PC-3 (cell line): ENCODE results near the gene LRRFIP2.

Experiments
- EZH2phosphoT487 ChIP-seq: fragments of 300-600 bp; sonication (generic); IDR thresholded peaks from 2 replicates; pipeline ENCODE4 v1.6.1; 2018; ENCODE audit warnings: mild to moderate bottlenecking, antibody characterized with exemption, low read length, borderline replicate concordance
- TF ChIP-seq, protein P1 (sequence below): fragments of 300-600 bp; sonication (generic); conservative IDR thresholded peaks from 2 replicates; pipeline ENCODE4 v1.5.1; 2017; ENCODE audit warnings: antibody characterized with exemption, low read depth, mild to moderate bottlenecking, low read length

GRCh38 chr3:37029111-37029510 is 145.3 kb downstream of the LRRFIP2 start:
- TF ChIP-seq, protein P1, sequence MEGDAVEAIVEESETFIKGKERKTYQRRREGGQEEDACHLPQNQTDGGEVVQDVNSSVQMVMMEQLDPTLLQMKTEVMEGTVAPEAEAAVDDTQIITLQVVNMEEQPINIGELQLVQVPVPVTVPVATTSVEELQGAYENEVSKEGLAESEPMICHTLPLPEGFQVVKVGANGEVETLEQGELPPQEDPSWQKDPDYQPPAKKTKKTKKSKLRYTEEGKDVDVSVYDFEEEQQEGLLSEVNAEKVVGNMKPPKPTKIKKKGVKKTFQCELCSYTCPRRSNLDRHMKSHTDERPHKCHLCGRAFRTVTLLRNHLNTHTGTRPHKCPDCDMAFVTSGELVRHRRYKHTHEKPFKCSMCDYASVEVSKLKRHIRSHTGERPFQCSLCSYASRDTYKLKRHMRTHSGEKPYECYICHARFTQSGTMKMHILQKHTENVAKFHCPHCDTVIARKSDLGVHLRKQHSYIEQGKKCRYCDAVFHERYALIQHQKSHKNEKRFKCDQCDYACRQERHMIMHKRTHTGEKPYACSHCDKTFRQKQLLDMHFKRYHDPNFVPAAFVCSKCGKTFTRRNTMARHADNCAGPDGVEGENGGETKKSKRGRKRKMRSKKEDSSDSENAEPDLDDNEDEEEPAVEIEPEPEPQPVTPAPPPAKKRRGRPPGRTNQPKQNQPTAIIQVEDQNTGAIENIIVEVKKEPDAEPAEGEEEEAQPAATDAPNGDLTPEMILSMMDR, result no peak
- TF ChIP-seq EZH2phosphoT487, result no peak
